GM18511 (cell line): ENCODE results near the gene HOGA1.
"Not testable (repeated sequence)": the region's sequence is repeated elsewhere in the genome, so short reads cannot be mapped to it uniquely, and the experiment has no call there.

ENCODE experiments used
- ATAC-seq: cut with Tn5 transposase; IDR thresholded peaks from one replicate; pipeline ENCODE4 v1.9.1; 2021; ENCODE audit warnings: mild to moderate bottlenecking, moderate library complexity; ENCODE audit not compliant: unreplicated experiment

HOGA1 gene

DNA sequence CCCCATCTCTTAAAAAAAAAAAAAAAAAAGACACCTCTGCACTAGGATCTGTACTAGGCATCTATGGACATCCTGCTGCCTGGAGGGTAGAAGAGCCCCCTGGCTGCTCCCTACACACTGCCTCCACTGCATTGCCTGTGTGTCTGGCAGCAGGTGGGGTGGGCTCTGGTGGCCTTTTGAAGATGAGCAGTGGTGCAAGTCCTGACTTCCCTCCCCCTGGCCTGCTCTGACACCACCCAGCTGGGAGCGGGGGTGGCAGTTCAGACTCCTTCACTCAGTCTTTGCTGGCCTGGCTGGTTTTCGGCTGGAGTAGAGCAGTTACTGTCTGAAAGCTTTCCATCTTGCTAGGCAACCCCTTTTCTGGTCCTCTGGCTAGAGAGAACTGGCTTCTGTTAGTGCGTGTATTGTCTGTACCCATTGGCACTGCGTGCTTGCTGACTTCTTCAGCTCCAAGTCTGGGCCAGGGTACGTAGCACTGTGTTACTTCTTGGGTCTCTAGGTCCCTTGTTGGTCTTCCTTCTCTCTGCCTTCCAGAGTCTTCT, 23.0 kb downstream of the HOGA1 start:
- ATAC-seq = no peak

GRCh38 chr10:97608991-97609561, 24.9 kb downstream of the HOGA1 start:
- ATAC-seq = no peak

GRCh38 chr10:97611473-97611872, 27.3 kb downstream of the HOGA1 start:
- no peak for ATAC-seq

GRCh38 chr10:97612386-97612785, 28.2 kb downstream of the HOGA1 start:
- peak; percentile 57 for ATAC-seq

GRCh38 chr10:97618285-97618684, 34.1 kb downstream of the HOGA1 start:
- ATAC-seq = no peak

DNA sequence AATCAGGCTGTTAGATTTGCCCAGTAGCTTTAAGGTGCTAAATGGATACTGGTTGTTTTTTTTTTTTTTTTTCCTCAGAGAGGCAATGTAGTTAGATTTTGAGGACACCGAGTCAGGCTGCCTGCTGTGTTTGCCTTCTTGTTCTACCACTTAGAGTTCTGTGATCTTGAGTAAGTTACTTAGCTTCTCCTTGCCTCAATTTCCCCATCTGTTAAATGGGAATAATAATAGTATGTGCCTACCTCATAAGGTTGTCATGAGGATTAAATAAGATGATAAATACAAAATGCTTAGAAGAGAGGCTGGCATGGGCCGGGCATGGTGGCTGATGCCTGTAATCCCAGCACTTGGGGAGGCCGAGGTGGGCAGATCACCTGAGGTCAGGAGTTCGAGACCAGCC, 34.5 kb downstream of the HOGA1 start:
- no peak for ATAC-seq

GRCh38 chr10:97623277-97623676, 39.1 kb downstream of the HOGA1 start:
- no peak for ATAC-seq

DNA sequence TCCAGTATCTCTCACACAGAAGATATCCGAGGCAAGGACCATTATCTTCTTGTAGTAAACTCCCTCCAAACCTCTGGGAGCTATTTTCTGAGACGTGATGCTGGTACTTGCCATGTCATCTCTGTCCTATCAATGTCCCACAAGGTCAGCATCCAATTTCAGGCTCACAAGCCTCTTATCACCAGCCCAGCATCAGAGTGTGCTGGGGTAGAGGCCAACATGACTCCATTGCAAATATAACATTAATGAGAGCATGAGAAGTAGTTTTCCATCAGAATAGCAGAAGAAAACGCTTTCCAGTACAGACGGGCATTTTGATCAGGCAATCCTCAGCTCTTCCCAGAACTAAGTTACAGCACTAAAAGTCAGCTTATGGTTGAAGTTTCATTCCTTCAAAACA, 43.5 kb downstream of the HOGA1 start:
- ATAC-seq = no peak

- ATAC-seq = no peak
Observed at GRCh38 chr10:97628228-97628627, 44.0 kb downstream of the HOGA1 start.

DNA sequence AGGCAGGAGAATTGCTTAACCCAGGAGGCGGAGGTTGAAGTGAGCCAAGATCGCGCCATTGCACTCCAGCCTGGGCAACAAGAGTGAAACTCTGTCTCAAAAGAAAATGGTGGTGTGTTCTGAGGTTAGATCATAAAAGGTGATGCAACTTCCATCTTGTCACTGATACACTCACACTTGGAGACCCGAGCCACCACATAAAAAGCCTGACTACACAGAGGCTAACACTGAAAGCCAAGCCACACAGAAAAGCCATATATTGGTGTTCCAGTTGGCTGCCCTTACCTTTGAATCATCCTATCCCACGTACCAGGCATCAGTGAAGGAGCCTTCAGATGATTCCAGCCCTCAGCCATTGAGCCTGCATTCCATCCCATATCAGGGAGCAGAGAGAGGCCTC, 45.1 kb downstream of the HOGA1 start:
- ATAC-seq = no peak

GRCh38 chr10:97631098-97631497, 46.9 kb downstream of the HOGA1 start:
- no peak for ATAC-seq

DNA sequence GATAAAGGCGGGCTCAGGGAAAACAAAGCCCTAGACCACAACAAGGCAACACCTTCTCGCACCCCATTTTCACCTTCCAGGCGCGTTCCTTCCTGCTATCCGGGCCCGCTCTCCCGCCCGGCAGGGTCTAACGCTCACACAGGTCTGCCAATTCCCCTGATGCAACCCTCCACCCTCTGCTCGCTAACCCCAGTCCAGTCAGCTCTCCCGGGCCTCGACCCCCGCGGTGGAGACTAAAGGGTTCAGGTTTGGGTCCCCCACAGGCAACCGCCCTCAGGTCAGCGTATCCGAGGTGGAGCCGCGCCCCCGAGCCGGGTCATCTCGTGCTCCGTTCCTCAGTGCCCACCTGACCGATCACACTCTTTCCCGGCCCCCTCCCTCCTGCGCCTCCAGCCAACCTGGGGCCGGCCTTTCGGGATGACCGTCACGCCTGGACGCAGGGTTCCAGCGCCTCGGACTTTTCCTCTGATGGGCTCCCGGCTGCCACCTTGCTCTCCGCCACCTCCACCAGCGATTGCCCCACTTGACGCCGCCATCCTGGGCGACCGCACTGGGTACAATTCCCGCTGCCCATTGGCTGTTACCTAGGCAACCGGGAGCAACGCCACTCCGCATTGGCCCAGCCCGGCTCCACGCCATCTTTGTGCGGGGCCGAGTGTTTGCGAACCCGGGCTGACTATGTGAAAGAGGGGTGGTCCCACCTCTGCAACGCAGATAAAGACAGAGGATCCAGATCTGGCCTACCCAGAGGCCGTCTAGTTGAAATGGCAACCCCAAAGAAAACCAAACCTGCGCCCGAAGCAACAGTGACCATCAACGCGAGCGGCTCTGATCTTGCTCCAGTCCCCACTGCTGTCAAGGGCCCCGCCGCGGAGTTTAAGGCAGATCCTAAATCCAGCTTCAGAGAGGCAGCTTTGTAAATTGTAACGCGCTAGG, 49.0 kb downstream of the HOGA1 start, which contains the start of gene MORN4:
MORN4 (minus strand) TSS at position 552 of the 936 bp plus-strand sequence. CDS start 13,847 bp downstream, outside the sequence.
- peak; percentile 100 for ATAC-seq

GRCh38 chr10:97633921-97634320, 49.7 kb downstream of the HOGA1 start:
- ATAC-seq = no peak

- ATAC-seq = no peak
Observed at GRCh38 chr10:97635577-97635976, 51.4 kb downstream of the HOGA1 start.

DNA sequence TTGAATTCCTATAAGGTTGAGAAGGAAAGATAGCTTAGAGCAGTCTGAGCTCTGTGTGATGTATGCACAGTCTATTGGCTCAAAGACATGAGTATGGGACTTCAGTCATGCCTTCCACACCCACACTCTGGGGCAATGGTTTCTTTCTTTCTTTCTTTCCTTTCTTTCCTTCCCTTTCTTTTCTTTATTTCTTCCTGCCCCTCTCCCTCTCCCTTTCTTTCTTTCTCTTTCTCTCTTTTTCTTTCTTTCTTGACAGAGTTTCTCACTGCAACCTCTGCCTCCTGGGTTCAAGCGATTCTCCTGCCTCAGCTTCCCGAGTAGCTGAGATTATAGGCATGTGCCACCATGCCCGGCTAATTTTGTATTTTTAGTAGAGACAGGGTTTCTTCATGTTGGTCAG, 54.9 kb downstream of the HOGA1 start:
- ATAC-seq = not testable (repeated sequence)

DNA sequence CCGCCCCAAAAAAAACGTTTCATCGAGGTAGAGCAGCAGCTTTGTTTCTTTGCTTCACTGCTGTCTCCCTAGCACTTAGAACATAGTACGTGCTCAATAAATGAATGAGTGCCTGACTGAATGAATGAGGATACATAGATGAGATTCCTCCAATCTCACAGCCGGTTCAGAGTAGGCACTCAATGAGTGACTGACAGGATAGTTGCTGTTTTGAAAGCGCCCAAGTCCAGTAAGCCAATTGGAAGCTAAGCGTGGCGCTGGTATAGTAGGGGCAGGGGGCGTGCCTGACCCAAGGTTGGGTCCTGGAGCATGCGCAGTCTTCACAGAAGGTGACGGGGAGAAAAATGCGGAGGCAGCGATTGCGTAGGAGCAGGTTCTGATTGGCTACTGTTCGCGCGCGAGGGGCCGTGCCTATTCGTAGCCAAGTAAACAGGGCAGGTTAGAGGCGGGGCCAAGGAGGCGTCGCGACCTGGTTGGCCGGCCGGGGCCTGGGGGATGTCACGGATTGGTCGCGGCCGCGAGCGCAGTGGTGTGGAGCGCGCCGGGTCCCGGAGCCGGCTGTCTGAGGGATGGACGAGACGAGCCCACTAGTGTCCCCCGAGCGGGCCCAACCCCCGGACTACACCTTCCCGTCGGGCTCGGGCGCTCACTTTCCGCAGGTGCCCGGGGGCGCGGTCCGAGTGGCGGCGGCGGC, 56.1 kb downstream of the HOGA1 start, which contains the start of gene PI4K2A:
PI4K2A (plus strand) TSS at position 498 of the 694 bp plus-strand sequence; CDS start at position 570, 72 bp downstream.
- peak; percentile 98 for ATAC-seq

DNA sequence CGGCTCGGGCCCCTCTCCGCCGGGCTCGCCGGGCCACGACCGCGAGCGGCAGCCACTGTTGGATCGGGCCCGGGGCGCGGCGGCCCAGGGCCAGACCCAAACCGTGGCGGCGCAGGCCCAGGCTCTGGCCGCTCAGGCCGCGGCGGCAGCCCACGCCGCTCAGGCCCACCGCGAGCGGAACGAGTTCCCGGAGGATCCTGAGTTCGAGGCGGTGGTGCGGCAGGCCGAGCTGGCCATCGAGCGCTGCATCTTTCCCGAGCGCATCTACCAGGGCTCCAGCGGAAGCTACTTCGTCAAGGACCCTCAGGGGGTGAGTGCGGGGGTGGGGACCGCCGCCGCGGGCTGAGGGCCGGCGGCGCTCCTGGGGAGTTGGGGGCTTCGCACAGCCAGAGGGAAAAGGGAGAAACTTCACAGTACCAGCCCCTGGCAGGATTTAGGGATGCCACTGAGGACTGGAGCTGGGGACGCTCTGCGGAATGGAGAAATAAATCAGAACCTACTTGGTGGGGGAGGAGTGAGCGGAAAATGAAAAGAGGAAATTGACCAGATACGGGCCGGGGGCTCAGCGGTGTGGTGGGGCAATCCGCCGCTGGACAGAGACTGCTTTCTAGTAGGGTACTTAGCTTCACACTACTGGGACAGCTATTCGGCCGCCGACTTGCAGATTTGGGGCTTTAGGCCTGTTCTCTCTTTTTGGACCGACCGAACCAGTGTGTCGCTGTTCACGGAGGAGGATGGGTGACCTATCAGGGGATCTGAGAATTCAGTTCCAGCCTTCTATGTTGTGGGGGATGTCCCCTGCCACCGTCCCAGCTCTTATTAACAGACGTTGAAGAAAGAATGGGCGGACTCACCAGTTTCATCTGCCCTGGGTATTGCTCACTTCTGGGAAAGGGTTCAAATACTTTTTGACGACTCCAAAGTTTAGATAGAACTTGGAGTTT, 57.0 kb downstream of the HOGA1 start:
- ATAC-seq = peak; percentile 41

- ATAC-seq = not testable (repeated sequence)
Observed at GRCh38 chr10:97642471-97643159, 58.4 kb downstream of the HOGA1 start.

DNA sequence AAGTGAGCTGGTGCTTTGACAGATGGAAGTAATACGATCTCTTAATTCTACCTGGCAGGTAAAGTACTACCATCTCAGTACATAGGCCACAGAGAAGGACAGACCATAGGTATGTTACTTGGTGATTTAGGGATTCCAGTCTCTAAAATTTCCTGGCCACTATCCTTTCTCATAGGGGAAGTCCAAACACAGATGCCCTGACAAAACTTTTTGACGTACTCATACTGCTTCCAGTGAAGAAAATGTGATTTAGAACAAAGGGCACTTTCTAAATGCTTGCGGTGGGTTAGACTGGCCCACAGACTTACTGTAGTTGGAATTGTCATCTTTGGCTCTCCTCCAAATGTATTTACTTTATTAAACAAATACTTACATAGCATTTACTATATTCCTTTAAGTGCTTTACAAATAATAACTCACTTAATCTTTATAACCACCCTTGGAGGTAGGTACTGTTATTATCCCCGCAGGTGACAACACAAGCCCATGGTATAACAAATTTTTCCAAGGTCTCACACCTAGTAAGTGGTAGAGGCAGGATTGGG, 59.3 kb downstream of the HOGA1 start:
- ATAC-seq = no peak
